ENCODE results near the gene TNP1.
A peak's percentile ranks its signal among the peaks of the same experiment; 100 is the strongest.

Gene TNP1

GRCh38 chr2:216838151-216838550 is 21.7 kb downstream of the TNP1 start:
- DNase-seq (ENCODE audit: low spot score) = no peak

DNA sequence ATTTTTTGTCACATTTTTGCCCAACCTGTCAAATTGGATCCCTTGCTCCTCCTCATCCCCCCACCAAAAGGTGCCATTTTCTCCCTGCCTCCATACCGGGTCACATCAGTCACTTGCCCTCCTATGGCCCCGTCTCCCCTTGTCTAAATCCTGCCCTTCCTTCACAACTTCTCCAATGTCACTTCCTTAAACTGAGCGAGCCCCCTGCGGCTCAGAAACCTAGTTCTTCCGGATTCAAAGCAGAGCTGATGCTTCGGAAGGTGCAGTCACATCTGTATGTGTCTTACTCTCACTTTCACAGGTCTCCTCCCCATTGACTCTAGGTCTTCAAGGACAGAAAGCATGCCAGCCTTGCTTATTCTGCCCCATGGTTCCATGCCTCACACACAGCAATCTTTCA is 22.1 kb downstream of the TNP1 start:
- no peak for DNase-seq (ENCODE audit: low spot score)

- no peak for DNase-seq (ENCODE audit: low spot score)
Measured at GRCh38 chr2:216833061-216833460, 26.8 kb downstream of the TNP1 start.

GRCh38 chr2:216830346-216830745 is 29.5 kb downstream of the TNP1 start:
- no peak for DNase-seq (ENCODE audit: low spot score)

DNA sequence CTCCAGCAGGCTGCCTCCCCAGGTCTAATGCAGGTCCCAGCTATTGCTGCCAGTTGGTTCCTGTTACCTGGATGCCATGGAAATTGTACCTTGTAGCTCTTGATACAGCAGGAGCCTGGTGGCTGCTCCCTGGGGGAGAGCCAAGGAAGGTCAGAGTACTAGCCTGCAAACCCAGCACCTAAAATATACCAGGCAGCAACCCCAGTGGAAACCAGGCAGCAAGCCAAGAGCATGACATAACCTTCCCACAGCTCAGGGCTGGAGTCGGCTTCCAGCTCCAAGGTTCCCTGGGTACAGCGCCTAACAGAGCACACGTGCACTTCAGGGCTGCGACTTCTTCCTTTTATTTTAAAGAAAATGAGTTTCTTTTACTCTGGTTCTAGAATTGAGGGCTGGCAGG is 30.3 kb downstream of the TNP1 start:
- DNase-seq (ENCODE audit: low spot score) = peak; percentile 19

DNA sequence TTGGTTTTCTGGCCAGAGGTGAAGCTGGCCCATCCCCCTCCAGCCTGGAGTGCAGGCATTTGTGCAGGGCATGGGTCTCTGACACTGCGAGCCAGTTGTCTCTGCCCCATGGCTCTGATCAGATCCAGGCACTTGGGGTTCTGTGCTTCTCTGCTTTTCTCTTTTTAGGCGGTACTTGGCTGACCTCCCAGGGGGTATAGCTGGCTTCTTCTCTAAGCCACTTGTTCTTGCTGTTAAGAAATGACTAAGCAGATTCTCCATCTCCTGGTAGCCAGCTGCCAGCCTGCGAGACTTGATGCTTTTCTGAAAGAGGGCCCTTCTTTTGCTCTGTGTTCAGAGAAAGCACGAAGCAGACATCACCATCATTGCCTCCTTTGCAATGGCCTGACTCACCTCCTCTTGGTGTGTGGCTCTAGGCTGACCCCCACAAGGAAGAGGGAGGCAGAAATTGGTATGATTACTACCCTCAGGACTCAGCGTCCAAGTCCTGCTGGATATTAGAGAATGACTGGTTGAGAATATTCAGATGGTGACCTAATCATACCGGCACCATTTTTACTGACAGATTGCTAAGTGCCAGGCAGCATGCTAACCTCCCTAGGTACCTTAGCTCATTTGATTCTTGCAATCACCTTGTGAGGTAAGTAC is 32.7 kb downstream of the TNP1 start:
- no peak for DNase-seq (ENCODE audit: low spot score)

DNA sequence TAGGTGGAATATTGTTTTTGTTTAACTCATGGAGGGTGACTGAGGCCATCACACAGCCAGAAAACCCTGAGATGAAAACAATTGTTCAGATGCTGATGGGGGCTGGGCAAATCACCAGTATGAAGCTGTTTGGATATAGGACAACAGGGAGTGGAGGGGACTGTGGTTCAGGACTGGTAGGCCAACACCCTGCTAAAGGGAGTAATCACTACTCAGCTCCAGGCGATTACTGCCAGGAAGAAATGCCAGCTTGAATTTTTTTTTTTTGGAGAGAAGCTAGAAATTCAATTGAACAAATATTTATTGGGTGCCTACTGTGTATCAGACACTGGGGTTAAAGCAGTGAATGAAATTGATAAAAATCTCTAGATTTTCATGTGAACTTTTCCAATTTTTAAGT is 37.4 kb downstream of the TNP1 start:
- DNase-seq (ENCODE audit: low spot score) = no peak

GRCh38 chr2:216820709-216821108 is 39.2 kb downstream of the TNP1 start:
- DNase-seq (ENCODE audit: low spot score) = no peak

DNA sequence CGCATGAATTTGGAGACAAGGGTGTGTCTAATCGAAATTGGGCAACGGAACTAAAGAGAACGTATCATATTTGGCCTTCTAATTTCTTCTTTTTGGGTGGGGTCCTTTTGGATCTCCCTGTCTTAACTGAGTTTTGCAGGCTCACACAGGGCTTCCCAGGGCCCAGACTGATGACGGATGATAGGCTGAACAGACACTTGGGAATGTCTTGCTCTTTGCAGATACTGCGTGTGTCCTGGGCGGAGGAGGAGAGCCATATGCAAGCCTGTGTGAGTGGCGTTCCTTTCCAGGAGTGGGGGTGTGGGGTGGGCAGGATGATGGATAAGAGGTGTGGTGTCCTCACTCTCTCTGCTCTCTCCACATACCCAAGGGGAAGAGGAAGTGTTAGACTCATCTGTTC is 40.1 kb downstream of the TNP1 start:
- no peak for DNase-seq (ENCODE audit: low spot score)

GRCh38 chr2:216819055-216819454 is 40.8 kb downstream of the TNP1 start:
- DNase-seq (ENCODE audit: low spot score) = no peak

- DNase-seq (ENCODE audit: low spot score) = no peak
Measured at GRCh38 chr2:216810399-216811160, 49.3 kb downstream of the TNP1 start.

Measured in pons (tissue), 1 donor.